GM23338 (cell line): ENCODE data around the gene RO60.

Experiments
- CREB1 ChIP-seq: fragments of 250-450 bp; sonication (Bioruptor Pico); IDR thresholded peaks from 2 replicates; pipeline ENCODE4 v1.5.0; 2020; ENCODE audit warnings: low read depth, mild to moderate bottlenecking, moderate library complexity
- CTCF ChIP-seq, 2 experiments: fragments of 200-600 bp in 1 of 2; sonication (generic) in 1 of 2; conservative IDR thresholded peaks; 2 replicates each; pipeline versions ENCODE4 v1.5.1 to v1.6.1; 2016 to 2017; ENCODE audit warnings: antibody characterized with exemption in 2 of 2, low read depth in 2 of 2, mild to moderate bottlenecking in 2 of 2, moderate library complexity in 1 of 2
- ETS1 ChIP-seq: IDR thresholded peaks from 2 replicates; pipeline ENCODE4 v1.6.1; 2016; ENCODE audit warnings: antibody characterized with exemption
- EZH2 ChIP-seq: fragments of 200-600 bp; sonication (generic); IDR thresholded peaks from one replicate; pipeline ENCODE4 v1.8.0; 2017; ENCODE audit warnings: antibody characterized with exemption, mild to moderate bottlenecking, low read depth; ENCODE audit not compliant: unreplicated experiment
- EZH2phosphoT487 ChIP-seq: fragments of 200-600 bp; sonication (generic); IDR thresholded peaks from one replicate; pipeline ENCODE4 v1.8.1; 2018; ENCODE audit warnings: antibody characterized with exemption; ENCODE audit not compliant: unreplicated experiment
- JUNB ChIP-seq: IDR thresholded peaks from one replicate; pipeline ENCODE4 v1.6.1; 2016; ENCODE audit warnings: antibody characterized with exemption; ENCODE audit not compliant: unreplicated experiment
- NANOG ChIP-seq: IDR thresholded peaks from 2 replicates; pipeline ENCODE4 v1.6.1; 2016; ENCODE audit warnings: antibody characterized with exemption, borderline replicate concordance
- POLR2AphosphoS5 ChIP-seq: IDR thresholded peaks from 2 replicates; pipeline ENCODE4 v1.6.1; 2016; ENCODE audit warnings: antibody characterized with exemption, low read depth
- REST ChIP-seq: IDR thresholded peaks from one replicate; pipeline ENCODE4 v1.6.1; 2018; ENCODE audit warnings: antibody characterized with exemption; ENCODE audit not compliant: unreplicated experiment
- STAT1 ChIP-seq: IDR thresholded peaks from one replicate; pipeline ENCODE4 v1.6.1; 2016; ENCODE audit warnings: antibody characterized with exemption; ENCODE audit not compliant: unreplicated experiment
- ZNF114 ChIP-seq: fragments of 250-450 bp; sonication (Bioruptor Pico); IDR thresholded peaks from 2 replicates; pipeline ENCODE4 v1.5.0; 2020; ENCODE audit warnings: mild to moderate bottlenecking, moderate library complexity
- ZNF331 ChIP-seq: fragments of 250-450 bp; sonication (Bioruptor Pico); IDR thresholded peaks from 2 replicates; pipeline ENCODE4 v1.5.0; 2020; ENCODE audit warnings: low read depth, mild to moderate bottlenecking, moderate library complexity
- ZNF462 ChIP-seq: fragments of 250-450 bp; sonication (Bioruptor Pico); IDR thresholded peaks from 2 replicates; pipeline ENCODE4 v1.5.0; 2020; ENCODE audit warnings: mild to moderate bottlenecking, moderate library complexity

- TF ChIP-seq CTCF (conservative IDR thresholded peaks at IDR 0.05; ENCODE audit: low read depth in 2 of 2) (no peak), CREB1 (CRISPR knock-in tag) (no peak), EZH2 (no peak), POLR2AphosphoS5 (no peak), STAT1 (no peak), EZH2phosphoT487 (no peak), REST (no peak), JUNB (no peak), ZNF331 (CRISPR knock-in tag) (no peak), NANOG (no peak), ETS1 (no peak), ZNF114 (CRISPR knock-in tag) (no peak), ZNF462 (CRISPR knock-in tag) (no peak)
Observed at GRCh38 chr1:193103759-193104501, 44.5 kb downstream of the RO60 start.
